ENCODE results near the gene KCNH3. TPM values are rescaled to one million over a fixed set of nuclear protein-coding genes. Genes with fewer than 3 reads are reported as not detected.

The KCNH3 gene
- total and polyA plus RNA-seq, 2 of the 8 experiments (the other 6 are each of a cell fraction or from before 2014, with no cell fraction given): 0.24 to 0.50 TPM

GRCh38 chr12:49511410-49511809 lies 27.4 kb upstream of the KCNH3 start:
- no peak overlapping the region for H3K27ac ChIP-seq (ENCODE audit: low read depth, low read length)
- ChIA-PET POLR2A (ENCODE audit: partially characterized antibody) (interaction anchor here (0.6 to 2.0 kb wide), 5 partner anchors 14 to 159 kb away, joined by 3 to 5 read pairs (median 3); partner anchors contain the start of gene SPATS2), CTCF (ENCODE audit: partially characterized antibody) (interaction anchor here (0.6 to 18.6 kb wide), 6 partner anchors 15 to 234 kb away, joined by 3 to 538 read pairs (median 14); partner anchors contain the start of genes DNAJC22 and SPATS2)

More at GRCh38 chr12:49511410-49511809, 27.4 kb upstream of the KCNH3 start:
- Histone ChIP-seq H4K20me1 (replicated peaks in 1 of 2; ENCODE audit: control insufficient read depth in 1 of 2, insufficient read depth in 2 of 2, low read length in 2 of 2) (no peaks in the 10 kb centered on the region), H3K27me3 (replicated peaks in 1 of 4; ENCODE audit: control insufficient read depth in 3 of 4, extremely low read depth in 1 of 4, insufficient read depth in 3 of 4, low read length in 3 of 4) (no peaks in the 10 kb centered on the region), H3K14ac (ENCODE audit: insufficient read length) (no peak overlapping the region), H3K9ac (replicated peaks in 1 of 4; ENCODE audit: extremely low read depth in 1 of 4, low read depth in 3 of 4, low read length in 3 of 4) (no peak overlapping the region), H4K5ac (ENCODE audit: insufficient read length, low read depth, low read length) (no peak overlapping the region), H4K8ac (ENCODE audit: extremely low read depth, insufficient read depth, low read length) (no peak overlapping the region), H3K18ac (ENCODE audit: extremely low read depth, low read length) (no peak overlapping the region), H3K4me2 (ENCODE audit: insufficient read depth in 1 of 2, low read depth in 2 of 2, low read length in 2 of 2) (no peak overlapping the region), H2BK120ac (replicated peaks; ENCODE audit: low read depth, low read length) (no peak overlapping the region), H3K4me1 (replicated peaks in 1 of 4; ENCODE audit: control insufficient read depth in 3 of 4, insufficient read depth in 4 of 4, low read length in 3 of 4) (no peaks in the 10 kb centered on the region), H3K4me3 (ENCODE audit: extremely low read depth in 1 of 4, insufficient read depth in 2 of 4, low read depth in 3 of 4, low read length in 4 of 4) (no peak overlapping the region), H3K23ac (ENCODE audit: insufficient read length) (no peak overlapping the region), H2BK12ac (ENCODE audit: low read depth, low read length) (no peak overlapping the region), H2BK15ac (ENCODE audit: low read length) (no peak overlapping the region), H4K91ac (replicated peaks; ENCODE audit: insufficient read length, low read length) (no peak overlapping the region), H2BK20ac (ENCODE audit: low read length) (no peak overlapping the region), H3K36me3 (ENCODE audit: control insufficient read depth in 2 of 4, insufficient read depth in 4 of 4, low read length in 3 of 4) (no peaks in the 10 kb centered on the region), H3K56ac (replicated peaks; ENCODE audit: insufficient read length, low read depth, low read length) (no peak overlapping the region), H2AFZ (ENCODE audit: low read length) (no peak overlapping the region), H3K4ac (replicated peaks; ENCODE audit: insufficient read length, low read depth, low read length) (no peak overlapping the region), H3K23me2 (ENCODE audit: low read depth, low read length) (no peaks in the 10 kb centered on the region), H3K79me1 (ENCODE audit: low read depth, low read length) (no peaks in the 10 kb centered on the region), H3K9me3 (ENCODE audit: insufficient read depth in 2 of 2, low read depth in 1 of 2, low read length in 1 of 2) (no peaks in the 10 kb centered on the region), H3K79me2 (ENCODE audit: control insufficient read depth in 1 of 2, insufficient read depth in 2 of 2, low read length in 2 of 2) (no peaks in the 10 kb centered on the region), H2AK5ac (ENCODE audit: low read depth, low read length) (no peak overlapping the region), H2BK5ac (ENCODE audit: low read depth, low read length) (no peak overlapping the region)
- FAIRE-seq (no peak), DNase-seq (ENCODE audit: low read depth in 1 of 2, low spot score in 2 of 2) (no peak)
- TF ChIP-seq E2F6 (IDR thresholded peaks at IDR 0.05) (no peak), SUZ12 (IDR thresholded peaks at IDR 0.05; ENCODE audit: low read length) (no peak), YY1 (IDR thresholded peaks at IDR 0.05; ENCODE audit: low read depth, low read length) (no peak), SAP30 (IDR thresholded peaks at IDR 0.05; ENCODE audit: insufficient read depth, insufficient replicate concordance, low read length) (no peak), NRF1 (IDR thresholded peaks at IDR 0.05; ENCODE audit: low read depth, low read length) (no peak), RAD21 (IDR thresholded peaks at IDR 0.05 in 1 of 2, conservative IDR thresholded peaks at IDR 0.05 in 1 of 2; ENCODE audit: low read depth in 2 of 2, low read length in 2 of 2) (no peak), SIN3A (conservative IDR thresholded peaks at IDR 0.05 in 1 of 2, IDR thresholded peaks at IDR 0.05 in 1 of 2; ENCODE audit: low read depth in 1 of 2, low read length in 2 of 2) (no peak), RFX5 (IDR thresholded peaks at IDR 0.05; ENCODE audit: borderline replicate concordance, low read depth, low read length) (no peak), EP300 (IDR thresholded peaks at IDR 0.05; ENCODE audit: borderline replicate concordance in 1 of 2, low read depth in 2 of 2, low read length in 2 of 2) (no peak), TAF1 (IDR thresholded peaks at IDR 0.05; ENCODE audit: low read depth, low read length) (no peak)

Measured in H1 (cell line).